GM12892 (cell line): Measurements from ENCODE around the gene MAPKAPK2.

Experiments used
- DNase-seq: peaks from one replicate; pipeline ENCODE4 v3.0.0; 2011; ENCODE audit not compliant: insufficient read length
- FAIRE-seq: peaks from 2 replicates; lab custom pipeline; 2011; peaks lifted over from hg19 to GRCh38; lab: Jason Lieb, UNC
- POLR2A ChIP-seq: IDR thresholded peaks from 2 replicates; pipeline ENCODE4 v1.6.1; 2011; ENCODE audit warnings: low read depth, low read length, control low read depth
- POLR2AphosphoS5 ChIP-seq: IDR thresholded peaks from 2 replicates; pipeline ENCODE4 v1.6.1; 2011; ENCODE audit warnings: low read depth, low read length, control low read depth
- TAF1 ChIP-seq: IDR thresholded peaks from 2 replicates; pipeline ENCODE4 v1.6.1; 2011; ENCODE audit warnings: low read depth, mild to moderate bottlenecking, control low read depth, low read length, borderline replicate concordance

The MAPKAPK2 gene

GRCh38 chr1:206685769-206686477, 1.2 kb downstream of the MAPKAPK2 start:
- peak; percentile 24 for FAIRE-seq
- peak; percentile 40 for DNase-seq
- TF ChIP-seq TAF1 (no peak), POLR2A (no peak), POLR2AphosphoS5 (0 out of 2 replicates have a peak, but pooled peaks have one; percentile 16)

DNA sequence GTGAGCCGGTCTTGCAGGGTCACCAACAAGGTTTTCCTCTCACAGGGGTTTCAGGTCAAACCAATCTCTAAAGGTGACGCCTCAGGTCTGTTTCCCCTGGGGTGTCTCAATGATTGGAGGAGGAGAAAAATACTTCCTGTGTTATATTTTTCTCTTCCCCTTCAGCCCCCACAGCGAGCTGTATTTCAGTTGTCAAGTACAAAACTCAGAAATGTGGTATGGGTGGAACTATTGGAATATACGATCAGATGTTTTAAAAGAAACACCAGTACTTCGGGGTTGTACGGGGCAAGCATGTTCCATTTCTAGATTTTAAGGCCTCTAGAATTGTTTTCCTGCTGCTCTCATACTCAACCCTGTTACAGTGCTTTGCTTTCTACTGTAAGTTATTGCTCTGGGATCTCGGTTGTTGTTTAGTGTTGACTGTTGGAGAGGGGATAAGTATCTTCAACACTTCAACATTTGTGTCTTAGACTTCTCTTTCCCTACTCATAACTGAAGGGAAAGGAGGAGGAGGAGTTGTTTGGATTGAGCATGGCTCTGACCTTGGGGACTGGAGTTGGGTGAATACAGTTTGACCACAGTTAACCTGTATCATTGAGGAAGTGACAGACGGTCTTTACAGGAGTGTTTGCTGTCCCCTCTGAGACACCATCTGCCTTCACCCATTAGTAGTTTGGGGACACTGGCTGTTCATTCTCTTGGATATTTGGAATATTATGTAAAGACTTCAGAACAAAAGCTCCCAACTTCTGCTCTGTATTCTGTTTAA, 2.0 kb downstream of the MAPKAPK2 start:
- TF ChIP-seq POLR2A (0 out of 2 replicates have a peak, but pooled peaks have one; percentile 36), TAF1 (no peak), POLR2AphosphoS5 (no peak)
- FAIRE-seq: no peak
- DNase-seq: peak; percentile 52

DNA sequence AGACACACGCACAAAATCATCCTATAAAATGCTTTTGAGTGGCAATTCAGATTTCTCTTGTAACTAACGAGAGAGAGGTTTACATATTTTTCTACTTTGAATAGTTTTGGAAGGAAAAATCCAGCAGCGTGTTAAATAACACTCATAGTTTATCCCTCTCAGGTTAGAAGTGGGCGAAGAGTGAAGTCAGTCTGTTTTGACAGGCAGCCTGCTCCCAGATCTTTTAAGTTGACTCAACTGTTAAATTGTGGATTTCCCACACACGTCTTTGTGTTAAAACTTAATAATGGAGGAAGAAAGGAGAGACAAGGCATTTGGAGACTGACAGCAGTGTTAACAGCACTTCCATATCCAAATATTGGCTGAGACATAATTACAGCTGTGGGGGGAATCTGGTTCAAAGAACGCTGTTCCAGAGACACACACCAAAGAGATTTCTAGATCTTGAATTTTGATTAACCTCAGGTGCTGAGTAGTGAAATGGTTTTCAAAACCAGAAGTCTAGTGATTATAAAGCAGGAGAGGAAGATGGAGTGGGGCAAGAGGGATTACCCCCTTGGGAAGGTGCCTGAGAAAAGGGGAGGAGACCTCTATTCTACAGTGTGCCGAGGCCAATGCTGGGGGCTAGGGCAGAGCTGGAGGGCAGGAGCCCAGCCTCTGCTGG, 2.7 kb downstream of the MAPKAPK2 start:
- no peak for FAIRE-seq
- TF ChIP-seq POLR2A (no peak), POLR2AphosphoS5 (no peak), TAF1 (no peak)
- no peak for DNase-seq

DNA sequence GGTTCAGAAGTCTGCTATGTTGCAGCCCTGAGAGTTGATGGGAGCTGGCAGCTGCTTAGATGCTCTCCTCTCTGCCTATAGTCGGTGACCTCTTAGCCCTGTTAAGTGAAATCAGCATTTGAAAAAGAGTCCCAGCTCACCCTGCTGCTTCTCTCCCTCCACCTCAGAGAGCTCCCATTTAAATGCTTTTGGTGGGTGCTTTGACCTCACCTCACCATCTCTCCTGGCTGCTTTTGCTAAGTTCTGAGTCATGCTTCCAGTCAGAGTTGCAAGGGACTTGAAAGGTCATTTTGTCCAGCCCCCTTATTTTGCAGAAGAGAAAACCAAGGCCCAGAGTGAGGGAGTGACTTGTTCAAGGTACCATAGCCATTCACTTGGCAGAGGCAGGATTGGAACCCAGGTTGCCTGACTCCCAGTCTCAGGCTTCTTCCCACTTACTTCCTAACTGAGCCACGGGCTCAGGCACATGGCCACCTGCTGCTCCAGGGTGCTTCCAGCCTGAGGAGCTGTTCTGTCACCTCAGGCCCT, 3.3 kb downstream of the MAPKAPK2 start:
- no peak for TF ChIP-seq POLR2A
- no peak for TF ChIP-seq TAF1
- no peak for TF ChIP-seq POLR2AphosphoS5
- no peak for DNase-seq
- FAIRE-seq: no peak

DNA sequence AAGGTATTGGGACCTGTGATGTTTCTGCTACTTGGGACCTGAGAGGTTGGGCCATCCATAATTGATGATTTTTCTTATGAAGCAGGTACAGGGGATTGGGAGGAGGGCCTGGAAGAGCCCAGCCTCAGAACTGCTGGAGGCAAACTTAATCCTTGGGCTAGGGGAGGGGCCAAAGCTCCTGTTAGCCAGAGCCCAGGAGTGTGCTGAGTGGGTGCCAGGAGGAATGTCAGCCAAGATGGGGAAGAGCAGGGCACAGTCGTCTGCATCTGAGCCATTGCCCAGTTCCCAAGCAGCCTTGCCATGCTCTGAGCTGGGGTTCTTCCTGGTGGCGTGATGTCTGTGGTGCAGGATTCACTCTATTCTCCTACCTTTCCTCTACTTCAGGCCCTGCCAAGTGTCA, 5.8 kb downstream of the MAPKAPK2 start:
- DNase-seq (no peak), FAIRE-seq (no peak)
- TF ChIP-seq POLR2A (no peak), POLR2AphosphoS5 (no peak), TAF1 (no peak)

DNA sequence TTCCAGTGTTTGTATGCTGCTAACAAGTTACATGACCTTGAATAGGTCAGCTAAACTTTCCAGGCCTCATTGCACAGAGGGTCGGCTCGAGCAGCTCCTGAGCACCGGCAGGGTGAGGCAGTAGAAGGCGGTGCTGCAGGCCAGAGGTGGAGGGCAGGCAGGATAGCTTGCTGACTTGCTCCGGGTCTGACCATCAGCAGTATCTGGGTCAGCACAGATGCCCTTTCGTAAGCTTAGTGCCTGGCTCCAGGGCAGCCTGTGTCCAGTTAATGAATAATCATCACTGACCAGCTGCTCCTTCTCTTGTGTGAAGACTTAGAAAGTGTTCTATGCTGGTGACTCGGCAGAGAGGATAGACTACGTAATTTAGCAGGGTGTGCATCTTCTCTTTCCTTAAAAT, 6.9 kb downstream of the MAPKAPK2 start:
- DNase-seq (no peak), FAIRE-seq (no peak)
- no peak for TF ChIP-seq POLR2AphosphoS5
- no peak for TF ChIP-seq POLR2A
- TF ChIP-seq TAF1: no peak

DNA sequence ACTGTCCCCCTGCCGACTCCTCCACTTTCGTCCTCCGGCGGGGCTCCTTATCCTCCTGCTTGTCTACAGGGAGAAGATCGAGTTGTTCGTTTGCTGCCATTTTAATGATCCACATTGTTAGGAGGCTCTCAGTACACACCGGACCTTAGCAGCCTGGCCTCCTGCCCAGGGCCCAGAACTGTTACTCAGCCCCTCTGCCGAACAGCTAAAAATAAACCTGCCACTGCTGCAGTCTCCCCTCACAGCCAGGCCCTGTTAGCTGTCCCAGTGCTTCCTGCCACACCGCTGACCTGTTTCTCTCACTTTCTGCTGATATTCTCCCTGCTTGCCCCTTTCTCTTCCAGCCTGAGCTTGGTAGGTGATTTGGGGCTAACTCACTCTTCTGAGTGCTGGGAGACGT, 8.3 kb downstream of the MAPKAPK2 start:
- no peak for DNase-seq
- FAIRE-seq: no peak
- TF ChIP-seq TAF1: no peak

DNA sequence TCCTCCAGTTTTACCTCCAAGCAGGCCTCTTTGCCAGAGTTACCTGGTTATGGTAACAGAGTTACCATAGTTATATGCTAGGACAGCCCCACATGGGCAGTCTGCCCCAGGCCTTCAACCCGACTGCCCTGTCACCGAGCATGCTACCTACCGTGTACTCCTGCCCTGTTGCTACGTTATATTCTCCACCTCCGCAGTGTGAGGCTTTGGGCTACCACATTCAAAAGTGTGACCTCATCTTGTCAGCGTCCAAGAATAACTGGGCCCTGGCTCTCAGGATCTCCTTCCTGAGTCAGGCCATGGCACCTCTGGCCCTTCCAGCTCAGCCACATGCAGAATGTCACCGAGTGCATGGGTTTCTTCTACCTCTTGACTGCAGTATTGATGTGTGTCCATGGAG, 8.9 kb downstream of the MAPKAPK2 start:
- FAIRE-seq: no peak
- TF ChIP-seq POLR2AphosphoS5: 0 out of 2 replicates have a peak, but pooled peaks have one; percentile 24
- no peak for TF ChIP-seq TAF1
- DNase-seq: no peak

- TF ChIP-seq POLR2AphosphoS5 (peak; percentile 15; the same call in 1 of the 2 replicates), TAF1 (no peak)
- DNase-seq (no peak), FAIRE-seq (no peak)
These were observed 9.7 kb downstream of the MAPKAPK2 start for GRCh38 chr1:206694171-206695124.

DNA sequence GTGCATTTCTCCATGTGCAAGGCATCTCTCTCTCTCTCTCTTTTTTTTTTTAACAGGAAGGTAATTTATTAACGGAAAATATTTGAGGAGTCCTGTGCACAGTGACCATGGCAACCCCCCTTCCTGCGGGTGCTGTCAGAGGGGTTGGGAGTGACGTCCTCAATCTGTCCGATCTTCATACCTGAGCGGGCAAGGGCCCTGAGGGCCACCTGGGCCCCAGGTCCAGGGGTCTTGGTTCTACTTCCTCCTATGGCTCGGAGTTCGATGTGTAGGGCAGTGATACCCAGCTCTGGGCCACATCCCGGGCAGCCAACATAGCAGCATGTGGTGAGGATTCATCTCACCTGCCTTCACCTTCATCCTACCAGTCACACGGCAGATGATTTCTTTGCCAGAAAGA, 11.0 kb downstream of the MAPKAPK2 start:
- no peak for TF ChIP-seq POLR2AphosphoS5
- no peak for TF ChIP-seq TAF1
- TF ChIP-seq POLR2A: no peak
- DNase-seq: no peak
- FAIRE-seq: no peak
